SK-N-SH (cell line): ENCODE data around the gene KRTCAP3. TPM values are rescaled to one million over a fixed set of nuclear protein-coding genes. Genes with fewer than 3 reads are reported as not detected.

Experiments
- CTCF ChIA-PET: fragments of 300-600, 350-600 bp; formaldehyde crosslinking; extraction: SDS; loops from one replicate; lab custom pipeline; 2021; lab: Yijun Ruan, JAX
- POLR2A ChIA-PET: fragments of 350-600 bp; sonication (Branson Sonifier 250); formaldehyde crosslinking; extraction: SDS; loops from one replicate; lab custom pipeline; 2020; ENCODE audit warnings: antibody characterized with exemption, inconsistent platforms; lab: Yijun Ruan, JAX
- DNase-seq: peaks from one replicate; pipeline ENCODE4 v3.0.0; 2012
- H2AFZ ChIP-seq: fragments of 200-600 bp; sonication (generic); 2 replicates; pipeline ENCODE4 v1.8.1; 2016; ENCODE audit warnings: antibody characterized with exemption, mild to moderate bottlenecking, low read depth
- H3F3A ChIP-seq: fragments of 200-600 bp; sonication (generic); replicated peaks from 2 replicates; pipeline ENCODE3; 2016; ENCODE audit warnings: antibody characterized with exemption, mild to moderate bottlenecking; ENCODE audit not compliant: insufficient read depth
- H3K27ac ChIP-seq, 2 experiments: fragments of 200-500 bp in 1 of 2; fragments of 200-600 bp in 1 of 2; sonication (Bioruptor generic) in 1 of 2; sonication (generic), shearing (Covaris generic) in 1 of 2; 2 replicates each; pipeline versions ENCODE4 v1.5.1 to v1.6.1; 2014 to 2016; ENCODE audit warnings: low read depth in 2 of 2, inconsistent platforms in 1 of 2, low read length in 1 of 2, mild to moderate bottlenecking in 1 of 2, mixed read lengths in 1 of 2
- H3K27me3 ChIP-seq: fragments of 200-600 bp; sonication (generic), shearing (Covaris generic); 2 replicates; pipeline ENCODE4 v1.6.1; 2016; ENCODE audit warnings: mixed run types; ENCODE audit not compliant: insufficient read depth
- H3K36me3 ChIP-seq, 2 experiments: fragments of 200-500 bp in 1 of 2; fragments of 200-600 bp in 1 of 2; sonication (Bioruptor generic) in 1 of 2; sonication (generic) in 1 of 2; replicated peaks in 1 of 2; 2 replicates each; pipeline versions ENCODE3 to v1.5.1; 2014 to 2016; ENCODE audit warnings: low read length in 1 of 2, mild to moderate bottlenecking in 1 of 2; ENCODE audit not compliant: insufficient read depth in 2 of 2, control insufficient read depth in 1 of 2
- H3K4me1 ChIP-seq, 2 experiments: fragments of 200-500 bp in 1 of 2; fragments of 200-600 bp in 1 of 2; sonication (Bioruptor generic) in 1 of 2; sonication (generic), shearing (Covaris generic) in 1 of 2; 2 replicates each; pipeline versions ENCODE4 v1.5.1 to v1.6.1; 2014 to 2016; ENCODE audit warnings: low read depth in 1 of 2, low read length in 1 of 2, mixed run types in 1 of 2; ENCODE audit not compliant: insufficient read depth in 2 of 2, control insufficient read depth in 1 of 2
- H3K4me2 ChIP-seq: fragments of 200-600 bp; sonication (generic), shearing (Covaris generic); 2 replicates; pipeline ENCODE4 v1.6.1; 2017; ENCODE audit warnings: mixed run types
- H3K4me3 ChIP-seq, 2 experiments: fragments of 200-500 bp in 1 of 2; fragments of 200-600 bp in 1 of 2; sonication (Bioruptor generic) in 1 of 2; sonication (generic), shearing (Covaris generic) in 1 of 2; 2 replicates each; pipeline versions ENCODE4 v1.5.1 to v1.8.1; 2014 to 2016; ENCODE audit warnings: low read depth in 2 of 2, inconsistent platforms in 1 of 2, low read length in 1 of 2, mild to moderate bottlenecking in 1 of 2, mixed read lengths in 1 of 2, moderate library complexity in 1 of 2
- H3K79me2 ChIP-seq: fragments of 200-600 bp; sonication (generic); 2 replicates; pipeline ENCODE4 v1.8.1; 2017; ENCODE audit warnings: mild to moderate bottlenecking; ENCODE audit not compliant: insufficient read depth
- H3K9ac ChIP-seq: fragments of 200-600 bp; sonication (generic); 2 replicates; pipeline ENCODE4 v1.6.1; 2017; ENCODE audit warnings: mixed run types
- H3K9me2 ChIP-seq: fragments of 200-600 bp; sonication (generic); 2 replicates; pipeline ENCODE4 v1.6.1; 2017; ENCODE audit warnings: mixed run types
- H3K9me3 ChIP-seq: fragments of 200-600 bp; sonication (generic); 2 replicates; pipeline ENCODE4 v1.6.1; 2017; ENCODE audit warnings: mixed run types, mild to moderate bottlenecking, moderate library complexity
- H4K20me1 ChIP-seq: fragments of 200-600 bp; sonication (generic); 2 replicates; pipeline ENCODE4 v1.6.1; 2017; ENCODE audit warnings: mild to moderate bottlenecking, mixed run types; ENCODE audit not compliant: insufficient read depth
- ELF1 ChIP-seq: IDR thresholded peaks from 2 replicates; pipeline ENCODE4 v1.4.0; 2012
- EP300 ChIP-seq, 2 experiments: IDR thresholded peaks; 2 replicates each; pipeline versions ENCODE4 v1.4.0 to v1.6.1; 2012; ENCODE audit warnings: borderline replicate concordance in 1 of 2, low read depth in 1 of 2, low read length in 1 of 2
- FOXM1 ChIP-seq: IDR thresholded peaks from 2 replicates; pipeline ENCODE4 v1.4.0; 2012; ENCODE audit warnings: low read depth, mild to moderate bottlenecking
- GABPA ChIP-seq: IDR thresholded peaks from 2 replicates; pipeline ENCODE4 v1.4.0; 2012; ENCODE audit warnings: low read depth, mild to moderate bottlenecking
- GATA2 ChIP-seq: sonication (generic); formaldehyde crosslinking; IDR thresholded peaks from 2 replicates; pipeline ENCODE4 v1.5.0; 2020; ENCODE audit warnings: mild to moderate bottlenecking, missing genetic modification reagents
- JUND ChIP-seq: IDR thresholded peaks from 2 replicates; pipeline ENCODE4 v1.4.0; 2012
- MEF2A ChIP-seq: IDR thresholded peaks from 2 replicates; pipeline ENCODE4 v1.4.0; 2012; ENCODE audit warnings: low read depth, borderline replicate concordance
- MXI1 ChIP-seq: IDR thresholded peaks from 2 replicates; pipeline ENCODE4 v1.6.1; 2012; ENCODE audit warnings: mild to moderate bottlenecking, low read depth, low read length, improper control_type of control experiment
- PBX3 ChIP-seq: IDR thresholded peaks from 2 replicates; pipeline ENCODE4; 2012
- RAD21 ChIP-seq: IDR thresholded peaks from 2 replicates; pipeline ENCODE4 v1.6.1; 2012; ENCODE audit warnings: mild to moderate bottlenecking, low read length
- SIN3A ChIP-seq: IDR thresholded peaks from 2 replicates; pipeline ENCODE4 v1.6.1; 2012; ENCODE audit warnings: low read depth, mild to moderate bottlenecking, low read length, moderate library complexity, borderline replicate concordance
- SMC3 ChIP-seq: IDR thresholded peaks from 2 replicates; pipeline ENCODE4 v1.6.1; 2012; ENCODE audit warnings: low read depth, low read length, improper control_type of control experiment
- TCF12 ChIP-seq: IDR thresholded peaks from 2 replicates; pipeline ENCODE4 v1.4.0; 2012
- polyA plus RNA-seq, 3 experiments: library from polyadenylated mRNA; depleted of rRNA; stranded (reverse); fragments of >200 nt; gene quantifications; 2 replicates each; pipeline ENCODE4 v1.2.3, GENCODE V29; 2012
- TF ChIP-seq, protein P1 (sequence below): IDR thresholded peaks from 2 replicates; pipeline ENCODE4 v1.4.0; 2012; ENCODE audit warnings: low read depth, borderline replicate concordance
- TF ChIP-seq, protein P2 (sequence below): IDR thresholded peaks from 2 replicates; pipeline ENCODE4 v1.4.0; 2012; ENCODE audit warnings: low read depth, borderline replicate concordance

The KRTCAP3 gene
- polyA plus RNA-seq, 1 of the 3 experiments (the other 2 are of a cell fraction) = 4.1 TPM

- no peak for TF ChIP-seq RAD21
- TF ChIP-seq JUND = no peak
- no peak for TF ChIP-seq FOXM1
- TF ChIP-seq SMC3 = no peak
- TF ChIP-seq, protein P1, sequence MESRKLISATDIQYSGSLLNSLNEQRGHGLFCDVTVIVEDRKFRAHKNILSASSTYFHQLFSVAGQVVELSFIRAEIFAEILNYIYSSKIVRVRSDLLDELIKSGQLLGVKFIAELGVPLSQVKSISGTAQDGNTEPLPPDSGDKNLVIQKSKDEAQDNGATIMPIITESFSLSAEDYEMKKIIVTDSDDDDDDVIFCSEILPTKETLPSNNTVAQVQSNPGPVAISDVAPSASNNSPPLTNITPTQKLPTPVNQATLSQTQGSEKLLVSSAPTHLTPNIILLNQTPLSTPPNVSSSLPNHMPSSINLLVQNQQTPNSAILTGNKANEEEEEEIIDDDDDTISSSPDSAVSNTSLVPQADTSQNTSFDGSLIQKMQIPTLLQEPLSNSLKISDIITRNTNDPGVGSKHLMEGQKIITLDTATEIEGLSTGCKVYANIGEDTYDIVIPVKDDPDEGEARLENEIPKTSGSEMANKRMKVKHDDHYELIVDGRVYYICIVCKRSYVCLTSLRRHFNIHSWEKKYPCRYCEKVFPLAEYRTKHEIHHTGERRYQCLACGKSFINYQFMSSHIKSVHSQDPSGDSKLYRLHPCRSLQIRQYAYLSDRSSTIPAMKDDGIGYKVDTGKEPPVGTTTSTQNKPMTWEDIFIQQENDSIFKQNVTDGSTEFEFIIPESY = no peak
- no peak for TF ChIP-seq GATA2 (CRISPR knock-in tag)
- peak; percentile 88 for TF ChIP-seq MXI1
- TF ChIP-seq MEF2A = no peak
- TF ChIP-seq TCF12 = no peak
- no peak for TF ChIP-seq EP300 (IDR thresholded peaks at IDR 0.05; ENCODE audit: borderline replicate concordance in 1 of 2, low read depth in 1 of 2, low read length in 1 of 2)
- TF ChIP-seq GABPA = no peak
- TF ChIP-seq SIN3A = peak; percentile 64
Measured at GRCh38 chr2:27428978-27429541, 13.1 kb upstream of the KRTCAP3 start (continued).

GRCh38 chr2:27431395-27431794 is 10.8 kb upstream of the KRTCAP3 start:
- Histone ChIP-seq H3K4me1 (peaks cover 6 to 10% of the 10 kb centered on the region in 2 experiments; a peak in 3 of 4 replicates), H3K9me2 (no peaks in the 10 kb centered on the region), H3K36me3 (peaks cover 33 to 39% of the 10 kb centered on the region in 2 experiments), H3K9me3 (no peaks in the 10 kb centered on the region), H3K27me3 (no peaks in the 10 kb centered on the region), H3K4me2 (peak overlapping the region; percentile 84; the same call in 1 of the 2 replicates), H3K4me3 (no peak overlapping the region), H3F3A (peaks cover 17% of the 10 kb centered on the region), H2AFZ (no peak overlapping the region), H3K9ac (no peak overlapping the region), H4K20me1 (peaks cover 46% of the 10 kb centered on the region), H3K79me2 (peaks cover 61% of the 10 kb centered on the region), H3K27ac (no peak overlapping the region)
- ChIA-PET POLR2A (interaction anchor here (1.5 to 2.1 kb wide), 3 partner anchors 10 to 28 kb away, joined by 3 to 5 read pairs (median 5); no protein-coding TSS in a partner anchor), CTCF (interaction anchor here (0.9 to 7.0 kb wide), 6 partner anchors 8 to 252 kb away, joined by 3 to 94 read pairs (median 8); partner anchors contain the start of gene PPM1G)
- DNase-seq = no peak
- TF ChIP-seq, protein P2, sequence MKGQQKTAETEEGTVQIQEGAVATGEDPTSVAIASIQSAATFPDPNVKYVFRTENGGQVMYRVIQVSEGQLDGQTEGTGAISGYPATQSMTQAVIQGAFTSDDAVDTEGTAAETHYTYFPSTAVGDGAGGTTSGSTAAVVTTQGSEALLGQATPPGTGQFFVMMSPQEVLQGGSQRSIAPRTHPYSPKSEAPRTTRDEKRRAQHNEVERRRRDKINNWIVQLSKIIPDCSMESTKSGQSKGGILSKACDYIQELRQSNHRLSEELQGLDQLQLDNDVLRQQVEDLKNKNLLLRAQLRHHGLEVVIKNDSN = 0 out of 2 replicates have a peak, but pooled peaks have one; percentile 20
- TF ChIP-seq ELF1 = no peak
- TF ChIP-seq PBX3 = peak; percentile 55
